Lower leg skin (tissue), 3 donors: Measurements from ENCODE around the gene CTBP1.

Experiments
- CTCF ChIP-seq, 3 donors: fragments of 450-650 bp; IDR thresholded peaks; one replicate each; pipeline ENCODE4 v1.5.1; 2016; ENCODE audit warnings: antibody characterized with exemption in 3 of 3, mild to moderate bottlenecking in 3 of 3, moderate library complexity in 2 of 3
- POLR2A ChIP-seq, 2 donors: fragments of 450-650 bp; IDR thresholded peaks; one replicate each; pipeline ENCODE4 v1.6.1; 2016 to 2017; ENCODE audit warnings: antibody characterized with exemption in 2 of 2, mild to moderate bottlenecking in 1 of 2, moderate library complexity in 1 of 2

GRCh38 chr4:1279253-1279652, 30.3 kb upstream of the CTBP1 start:
- TF ChIP-seq CTCF (IDR thresholded peaks at IDR 0.05) (no peak), POLR2A (IDR thresholded peaks at IDR 0.05) (no peak)
